ENCODE measurements around the gene OASL.

- TF ChIP-seq EP300 (IDR thresholded peaks at IDR 0.05), result no peak
- no peak for TF ChIP-seq CTCF (IDR thresholded peaks at IDR 0.05)
- no peak for TF ChIP-seq POLR2AphosphoS5 (IDR thresholded peaks at IDR 0.05)
- TF ChIP-seq POLR2A (IDR thresholded peaks at IDR 0.05; ENCODE audit: low read depth), result no peak
These were observed 48.5 kb downstream of the OASL start for GRCh38 chr12:120990487-120991055.
